ENCODE data around the gene ZC3H14. TPM values are rescaled to one million over a fixed set of nuclear protein-coding genes. Genes with fewer than 3 reads are reported as not detected.

ZC3H14 gene
- total and polyA plus RNA-seq, 9 of the 15 experiments (the other 6 are each of a cell fraction or from before 2014, with no cell fraction given) = 21.1 to 109 (median 45.3) TPM

DNA sequence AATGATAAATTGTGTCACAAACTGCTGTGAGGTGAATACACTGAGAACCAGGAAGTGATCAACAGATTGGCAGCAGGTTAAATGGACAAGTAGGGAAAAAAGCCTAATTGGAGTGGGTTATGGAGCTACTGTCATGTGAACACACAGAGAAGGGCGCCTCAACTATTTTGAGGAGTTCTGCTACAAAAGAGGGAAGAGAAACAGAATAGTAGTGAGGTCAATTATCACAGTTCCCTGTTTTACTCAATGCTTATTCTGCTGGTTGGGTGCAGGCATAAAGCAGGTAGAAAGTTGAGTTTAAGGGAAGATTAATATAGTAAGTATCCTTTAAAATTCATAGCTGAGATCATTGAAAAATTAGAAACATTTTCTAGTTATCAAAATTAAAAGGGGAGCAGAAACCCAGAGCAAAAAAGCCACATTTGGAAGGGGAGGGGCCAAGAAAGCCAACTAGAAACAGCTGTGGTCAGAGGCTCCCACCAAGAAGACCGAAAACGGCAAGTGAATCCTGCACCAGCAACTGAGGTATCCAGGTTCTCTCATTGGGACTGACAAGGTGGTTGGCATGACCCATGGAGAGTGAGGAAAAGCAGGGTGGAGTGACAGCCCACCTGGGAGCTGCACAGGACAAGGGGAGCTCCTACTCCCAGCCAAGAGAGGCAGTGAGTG, 105.7 kb downstream of the ZC3H14 start:
- intact Hi-C loops (cut with micrococcal nuclease) = no loop called here
- Histone ChIP-seq H3K9me3 (replicated peaks; ENCODE audit: control insufficient read depth, insufficient read depth, low read depth, low read length) (no peaks in the 10 kb centered on the region), H3K9ac (ENCODE audit: insufficient read depth in 1 of 2, low read depth in 2 of 2, low read length in 2 of 2) (no peak overlapping the region), H3K36me3 (ENCODE audit: control insufficient read depth, insufficient read depth, low read length) (no peaks in the 10 kb centered on the region), H3K27ac (ENCODE audit: extremely low read depth, low read depth, low read length) (no peak overlapping the region), H2AFZ (ENCODE audit: low read depth, low read length) (no peak overlapping the region), H3K4me3 (no peak overlapping the region), H3K9me1 (ENCODE audit: control insufficient read depth, insufficient read depth, low read length) (no peaks in the 10 kb centered on the region), H4K20me1 (replicated peaks; ENCODE audit: control insufficient read depth, insufficient read depth, low read length) (no peaks in the 10 kb centered on the region), H3K79me2 (ENCODE audit: control insufficient read depth, insufficient read depth, low read length) (no peaks in the 10 kb centered on the region), H3K4me2 (ENCODE audit: insufficient read depth, low read length) (no peak overlapping the region), H3K4me1 (replicated peaks in 1 of 2; ENCODE audit: control insufficient read depth in 2 of 2, insufficient read depth in 2 of 2, low read length in 2 of 2) (no peaks in the 10 kb centered on the region; a peak in 1 of 5 replicates), H3K27me3 (ENCODE audit: control insufficient read depth in 2 of 2, insufficient read depth in 2 of 2, low read length in 2 of 2) (no peaks in the 10 kb centered on the region)
- DNase-seq (ENCODE audit: extremely low read depth in 1 of 4, low spot score in 3 of 4) (no peak), FAIRE-seq (no peak), ATAC-seq (no peak)
- in situ Hi-C loops (cut with MboI) = loop anchor here (25.0 kb wide), 1 partner anchor 344 kb away; no protein-coding TSS in a partner anchor
- POLR2A ChIA-PET = interaction anchor here (0.6 to 0.7 kb wide), 2 partner anchors 21 to 200 kb away, joined by 3 read pairs; no protein-coding TSS in a partner anchor
- 4% methylated on average over 3 of the region's 3 CpGs for WGBS (ENCODE audit: insufficient coverage, low coverage, missing lambda C conversion rate)
- TF ChIP-seq SMAD2 (IDR thresholded peaks at IDR 0.05; ENCODE audit: low read depth, low read length) = no peak
- TF ChIP-seq ZNF507 (tag; conservative IDR thresholded peaks at IDR 0.05) = no peak
- CTCF ChIA-PET (ENCODE audit: low intra/inter-chr PET ratio) = interaction anchor here (1.1 kb wide), 1 partner anchor 344 kb away, joined by 3 read pairs; no protein-coding TSS in a partner anchor
- BruUV-seq (replicated peaks) = no TSS peak

DNA sequence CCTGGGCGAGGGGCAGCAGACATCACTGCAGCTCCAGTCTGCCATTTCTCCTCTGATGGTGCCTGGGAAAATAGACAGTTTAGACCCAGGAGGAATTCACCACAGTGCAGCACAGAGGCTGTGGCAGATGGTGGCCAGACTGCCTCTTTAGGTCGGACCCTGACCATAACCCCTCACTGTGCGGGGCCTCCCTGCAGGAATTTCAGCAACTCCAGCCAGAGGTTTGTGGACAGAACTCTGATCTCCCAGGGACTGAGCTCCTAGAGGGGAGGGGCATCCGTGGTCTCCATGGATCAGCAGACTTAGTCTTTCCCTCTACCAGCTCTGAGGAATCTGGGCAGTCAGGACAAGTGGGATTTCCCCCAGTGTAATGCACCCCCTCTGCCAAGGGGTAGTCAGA, 106.5 kb downstream of the ZC3H14 start:
- WGBS (ENCODE audit: insufficient coverage, low coverage, missing lambda C conversion rate) = 0% methylated on average over 1 of the region's 4 CpGs
- Histone ChIP-seq H3K4me1 (replicated peaks in 1 of 2; ENCODE audit: control insufficient read depth in 2 of 2, insufficient read depth in 2 of 2, low read length in 2 of 2) (no peaks in the 10 kb centered on the region; a peak in 1 of 5 replicates), H3K9ac (ENCODE audit: insufficient read depth in 1 of 2, low read depth in 2 of 2, low read length in 2 of 2) (no peak overlapping the region), H2AFZ (ENCODE audit: low read depth, low read length) (no peak overlapping the region), H3K79me2 (ENCODE audit: control insufficient read depth, insufficient read depth, low read length) (no peaks in the 10 kb centered on the region), H3K9me3 (replicated peaks; ENCODE audit: control insufficient read depth, insufficient read depth, low read depth, low read length) (no peaks in the 10 kb centered on the region), H3K27ac (ENCODE audit: extremely low read depth, low read depth, low read length) (no peak overlapping the region), H4K20me1 (replicated peaks; ENCODE audit: control insufficient read depth, insufficient read depth, low read length) (no peaks in the 10 kb centered on the region), H3K36me3 (ENCODE audit: control insufficient read depth, insufficient read depth, low read length) (no peaks in the 10 kb centered on the region), H3K4me3 (no peak overlapping the region), H3K27me3 (ENCODE audit: control insufficient read depth in 2 of 2, insufficient read depth in 2 of 2, low read length in 2 of 2) (no peaks in the 10 kb centered on the region), H3K4me2 (ENCODE audit: insufficient read depth, low read length) (no peak overlapping the region), H3K9me1 (ENCODE audit: control insufficient read depth, insufficient read depth, low read length) (no peaks in the 10 kb centered on the region)
- no peak for DNase-seq (ENCODE audit: extremely low read depth in 1 of 4, low spot score in 3 of 4)
- TF ChIP-seq ZFP1 (CRISPR knock-in tag; IDR thresholded peaks at IDR 0.05) (no peak), HDGF (IDR thresholded peaks at IDR 0.05) (no peak), ZC3H4 (CRISPR knock-in tag; IDR thresholded peaks at IDR 0.05; ENCODE audit: borderline replicate concordance) (no peak), ZNF444 (CRISPR knock-in tag; IDR thresholded peaks at IDR 0.05) (no peak), BRD4 (IDR thresholded peaks at IDR 0.05) (no peak), EGR1 (conservative IDR thresholded peaks at IDR 0.05) (no peak), SMAD2 (IDR thresholded peaks at IDR 0.05; ENCODE audit: low read depth, low read length) (no peak), NCOA1 (IDR thresholded peaks at IDR 0.05; ENCODE audit: low read depth) (no peak)
- TF ChIP-seq, protein P1, sequence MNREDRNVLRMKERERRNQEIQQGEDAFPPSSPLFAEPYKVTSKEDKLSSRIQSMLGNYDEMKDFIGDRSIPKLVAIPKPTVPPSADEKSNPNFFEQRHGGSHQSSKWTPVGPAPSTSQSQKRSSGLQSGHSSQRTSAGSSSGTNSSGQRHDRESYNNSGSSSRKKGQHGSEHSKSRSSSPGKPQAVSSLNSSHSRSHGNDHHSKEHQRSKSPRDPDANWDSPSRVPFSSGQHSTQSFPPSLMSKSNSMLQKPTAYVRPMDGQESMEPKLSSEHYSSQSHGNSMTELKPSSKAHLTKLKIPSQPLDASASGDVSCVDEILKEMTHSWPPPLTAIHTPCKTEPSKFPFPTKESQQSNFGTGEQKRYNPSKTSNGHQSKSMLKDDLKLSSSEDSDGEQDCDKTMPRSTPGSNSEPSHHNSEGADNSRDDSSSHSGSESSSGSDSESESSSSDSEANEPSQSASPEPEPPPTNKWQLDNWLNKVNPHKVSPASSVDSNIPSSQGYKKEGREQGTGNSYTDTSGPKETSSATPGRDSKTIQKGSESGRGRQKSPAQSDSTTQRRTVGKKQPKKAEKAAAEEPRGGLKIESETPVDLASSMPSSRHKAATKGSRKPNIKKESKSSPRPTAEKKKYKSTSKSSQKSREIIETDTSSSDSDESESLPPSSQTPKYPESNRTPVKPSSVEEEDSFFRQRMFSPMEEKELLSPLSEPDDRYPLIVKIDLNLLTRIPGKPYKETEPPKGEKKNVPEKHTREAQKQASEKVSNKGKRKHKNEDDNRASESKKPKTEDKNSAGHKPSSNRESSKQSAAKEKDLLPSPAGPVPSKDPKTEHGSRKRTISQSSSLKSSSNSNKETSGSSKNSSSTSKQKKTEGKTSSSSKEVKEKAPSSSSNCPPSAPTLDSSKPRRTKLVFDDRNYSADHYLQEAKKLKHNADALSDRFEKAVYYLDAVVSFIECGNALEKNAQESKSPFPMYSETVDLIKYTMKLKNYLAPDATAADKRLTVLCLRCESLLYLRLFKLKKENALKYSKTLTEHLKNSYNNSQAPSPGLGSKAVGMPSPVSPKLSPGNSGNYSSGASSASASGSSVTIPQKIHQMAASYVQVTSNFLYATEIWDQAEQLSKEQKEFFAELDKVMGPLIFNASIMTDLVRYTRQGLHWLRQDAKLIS (CRISPR knock-in tag; IDR thresholded peaks at IDR 0.05) = no peak
- TF ChIP-seq, protein P2, sequence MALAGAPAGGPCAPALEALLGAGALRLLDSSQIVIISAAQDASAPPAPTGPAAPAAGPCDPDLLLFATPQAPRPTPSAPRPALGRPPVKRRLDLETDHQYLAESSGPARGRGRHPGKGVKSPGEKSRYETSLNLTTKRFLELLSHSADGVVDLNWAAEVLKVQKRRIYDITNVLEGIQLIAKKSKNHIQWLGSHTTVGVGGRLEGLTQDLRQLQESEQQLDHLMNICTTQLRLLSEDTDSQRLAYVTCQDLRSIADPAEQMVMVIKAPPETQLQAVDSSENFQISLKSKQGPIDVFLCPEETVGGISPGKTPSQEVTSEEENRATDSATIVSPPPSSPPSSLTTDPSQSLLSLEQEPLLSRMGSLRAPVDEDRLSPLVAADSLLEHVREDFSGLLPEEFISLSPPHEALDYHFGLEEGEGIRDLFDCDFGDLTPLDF (CRISPR knock-in tag; IDR thresholded peaks at IDR 0.05) = no peak
- FAIRE-seq = no peak
- ATAC-seq = no peak
- POLR2A ChIA-PET = interaction anchor here (0.6 kb wide), 1 partner anchor 22 kb away, joined by 3 read pairs; no protein-coding TSS in a partner anchor
- in situ Hi-C loops (cut with MboI) (loop anchor here (25.0 kb wide), 1 partner anchor 343 kb away; no protein-coding TSS in a partner anchor), intact Hi-C loops (cut with micrococcal nuclease) (no loop called here)
- CTCF ChIA-PET (ENCODE audit: low intra/inter-chr PET ratio) = no interaction called here
- BruUV-seq (replicated peaks) = no TSS peak

Measured in K562 (cell line).